Activated CD8-positive, alpha-beta memory T cell treated with anti-CD3 and anti-CD28 coated beads, Interleukin-2, amount 50 U/mL, for 24 hours (primary cell): ENCODE results near the gene PYY.

Source experiments
- DNase-seq: peaks from one replicate; pipeline ENCODE4 v3.0.0-alpha.2; 2020; ENCODE audit errors: extremely low read depth

The PYY gene

GRCh38 chr17:43916385-43916784 lies 37.4 kb downstream of the PYY start:
- DNase-seq, result no peak

- no peak for DNase-seq
Measured at GRCh38 chr17:43915559-43915958, 38.2 kb downstream of the PYY start.

- DNase-seq, result no peak
Measured at GRCh38 chr17:43914451-43914850, 39.3 kb downstream of the PYY start.

DNA sequence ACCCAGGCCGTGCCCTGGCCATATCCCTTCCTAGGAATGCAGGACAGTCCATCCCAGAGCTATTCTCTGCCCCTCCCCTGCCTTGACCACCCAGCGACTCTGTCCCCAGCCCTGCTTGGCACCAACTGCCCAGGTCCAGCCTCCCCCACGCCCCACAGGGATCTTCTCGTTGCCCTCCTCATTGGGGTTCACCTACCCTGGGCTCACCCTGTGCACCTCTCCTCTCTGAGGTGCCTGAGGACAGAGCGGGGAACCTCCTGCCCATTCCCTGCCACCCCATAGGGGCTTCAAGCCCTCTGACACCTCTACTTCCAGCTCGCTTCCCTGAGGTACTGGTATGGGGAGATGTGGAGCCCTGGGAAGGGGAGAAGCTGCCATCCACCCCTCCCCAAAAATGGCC lies 40.2 kb downstream of the PYY start:
- DNase-seq, result no peak

DNA sequence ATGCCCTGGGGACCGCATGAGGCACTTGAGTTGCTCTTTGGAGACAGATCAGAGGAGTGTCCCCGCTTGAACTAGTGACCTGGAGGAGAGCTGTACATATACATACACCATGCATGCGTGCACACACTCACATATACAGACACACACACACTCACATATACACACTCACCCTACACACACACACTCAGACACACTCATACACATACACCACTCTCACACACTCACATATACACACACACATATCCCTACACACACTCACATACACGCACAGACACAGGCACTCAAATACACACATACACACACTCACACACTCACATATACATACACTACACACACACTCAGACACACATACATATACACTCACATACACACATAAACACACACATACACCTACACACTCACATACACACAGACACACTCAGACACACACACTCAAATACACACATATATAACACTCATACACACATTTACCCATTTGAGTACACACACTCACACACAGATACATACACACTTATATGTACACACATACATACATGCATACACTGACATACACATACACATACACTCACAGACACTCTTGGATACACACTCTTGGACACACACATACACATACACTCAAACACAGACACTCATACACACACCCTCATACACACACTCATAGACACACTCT lies 41.0 kb downstream of the PYY start:
- DNase-seq, result no peak

DNA sequence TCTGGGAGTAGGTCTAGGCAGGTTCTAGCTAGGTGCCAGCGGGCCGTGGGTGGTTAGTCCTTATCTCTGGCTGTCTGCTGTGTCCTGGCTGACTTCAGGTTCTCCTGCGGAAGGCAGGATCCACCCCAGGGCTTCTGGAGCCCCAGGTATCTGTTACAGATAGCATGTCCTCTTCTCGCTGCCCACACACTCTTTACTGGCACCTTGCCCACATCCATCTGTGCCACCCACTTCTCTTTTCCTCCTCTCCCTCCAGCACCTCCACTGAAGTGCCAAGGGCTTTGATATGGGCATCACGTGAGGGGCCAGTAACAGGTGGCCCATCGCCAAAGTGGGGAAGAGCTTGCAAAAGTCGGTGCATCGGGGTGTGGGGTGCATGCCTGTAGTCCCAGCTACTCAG lies 41.8 kb downstream of the PYY start:
- no peak for DNase-seq

DNA sequence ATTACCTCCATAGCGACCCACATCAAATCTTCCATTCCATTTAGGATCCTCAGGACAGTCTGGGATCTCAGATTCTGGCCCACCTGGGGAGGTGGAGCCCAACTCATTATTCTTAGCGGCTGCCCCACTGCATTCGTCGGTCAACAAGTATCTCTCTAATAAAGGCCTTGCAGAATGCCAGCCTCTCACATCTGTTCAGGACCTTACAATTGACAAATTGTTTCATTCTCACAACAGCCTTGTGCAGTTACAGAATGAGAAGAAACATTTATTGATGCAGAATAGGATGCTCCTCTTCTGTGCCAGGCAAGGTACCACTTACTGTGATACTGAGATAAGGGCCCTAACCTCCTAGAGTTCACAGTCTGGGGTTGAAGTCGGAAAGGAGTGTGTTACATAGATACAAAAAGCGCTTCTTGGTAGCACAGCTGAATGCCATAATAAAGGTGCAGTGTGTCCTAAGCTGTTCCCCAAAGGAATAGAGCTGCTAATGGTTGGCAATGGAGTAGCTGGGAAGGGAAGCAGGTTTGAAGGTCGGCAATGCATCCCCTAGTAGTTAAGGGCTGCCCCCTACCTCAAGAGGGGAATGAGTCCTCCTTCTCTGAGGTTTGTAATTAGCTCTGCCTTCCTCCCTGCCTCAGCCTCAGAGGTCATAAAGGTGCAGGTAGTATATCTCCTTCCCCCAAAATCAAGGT lies 44.1 kb downstream of the PYY start:
- no peak for DNase-seq

DNA sequence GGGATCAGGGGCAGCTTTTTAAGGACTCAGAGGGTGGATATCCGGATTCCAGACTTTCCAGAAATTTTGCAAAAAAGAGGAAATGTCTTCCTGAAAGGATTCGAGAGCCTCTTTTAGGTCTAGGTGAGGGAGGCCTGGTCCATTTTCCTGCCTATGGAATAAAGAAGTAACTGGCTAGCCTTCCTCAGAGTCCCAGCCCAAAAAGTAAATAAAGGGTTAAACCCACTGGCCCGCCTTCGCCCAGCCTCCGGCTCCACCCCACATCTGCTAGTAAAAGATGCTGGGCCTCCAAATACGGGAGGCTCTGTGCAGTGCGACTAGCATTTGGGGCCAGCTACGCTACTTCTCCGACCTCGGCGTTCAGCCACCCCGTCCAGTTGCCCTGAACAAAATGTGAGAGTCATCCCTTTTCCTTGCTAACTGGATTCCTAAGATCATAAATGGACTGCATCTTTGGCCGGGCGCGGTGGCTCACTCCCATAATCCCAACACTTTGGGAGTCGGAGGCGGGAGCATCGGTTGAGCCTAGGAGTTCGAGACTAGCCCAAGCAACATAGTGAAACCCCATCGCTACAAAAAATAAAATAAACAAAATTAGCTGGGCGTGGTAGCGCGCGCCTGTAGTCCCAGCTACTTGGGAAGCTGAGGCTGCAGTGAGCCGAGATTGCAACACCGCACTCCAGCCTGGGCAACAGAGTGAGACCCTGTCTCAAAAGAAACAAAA lies 45.6 kb downstream of the PYY start:
- no peak for DNase-seq

DNA sequence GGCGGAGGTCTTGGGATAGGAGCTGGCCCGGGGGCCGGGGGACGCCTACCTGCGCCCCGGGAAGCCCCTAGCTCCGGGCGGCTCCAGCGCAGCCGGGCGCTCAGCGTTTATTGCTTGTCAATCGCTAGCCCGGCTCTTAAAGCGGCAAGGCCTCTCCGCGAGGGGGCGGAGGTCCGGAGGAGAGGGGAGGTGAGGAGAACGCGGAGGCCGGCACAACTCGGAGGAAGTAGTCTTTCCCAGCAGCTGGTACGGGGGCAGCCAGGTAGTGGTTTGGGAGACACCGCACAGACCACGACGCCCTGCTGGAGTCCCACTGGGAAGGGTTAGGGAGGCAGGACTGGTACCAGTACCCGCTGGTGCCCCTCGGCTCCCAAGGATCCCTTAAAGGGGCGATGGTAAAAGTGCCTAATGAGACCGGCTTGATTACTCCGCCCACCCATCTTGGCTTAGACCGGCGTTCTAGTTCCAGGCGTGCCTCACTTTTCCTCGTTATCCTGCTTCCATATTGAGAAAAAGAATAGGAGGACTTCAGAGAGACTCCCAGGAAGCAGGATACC lies 46.2 kb downstream of the PYY start, which contains the start of gene MPP2:
Gene MPP2 (minus strand): TSS at position 112 of the 557 bp plus-strand sequence. CDS start 3,076 bp downstream, outside the sequence.
- no peak for DNase-seq

GRCh38 chr17:43906951-43907424 lies 46.8 kb downstream of the PYY start:
- no peak for DNase-seq

DNA sequence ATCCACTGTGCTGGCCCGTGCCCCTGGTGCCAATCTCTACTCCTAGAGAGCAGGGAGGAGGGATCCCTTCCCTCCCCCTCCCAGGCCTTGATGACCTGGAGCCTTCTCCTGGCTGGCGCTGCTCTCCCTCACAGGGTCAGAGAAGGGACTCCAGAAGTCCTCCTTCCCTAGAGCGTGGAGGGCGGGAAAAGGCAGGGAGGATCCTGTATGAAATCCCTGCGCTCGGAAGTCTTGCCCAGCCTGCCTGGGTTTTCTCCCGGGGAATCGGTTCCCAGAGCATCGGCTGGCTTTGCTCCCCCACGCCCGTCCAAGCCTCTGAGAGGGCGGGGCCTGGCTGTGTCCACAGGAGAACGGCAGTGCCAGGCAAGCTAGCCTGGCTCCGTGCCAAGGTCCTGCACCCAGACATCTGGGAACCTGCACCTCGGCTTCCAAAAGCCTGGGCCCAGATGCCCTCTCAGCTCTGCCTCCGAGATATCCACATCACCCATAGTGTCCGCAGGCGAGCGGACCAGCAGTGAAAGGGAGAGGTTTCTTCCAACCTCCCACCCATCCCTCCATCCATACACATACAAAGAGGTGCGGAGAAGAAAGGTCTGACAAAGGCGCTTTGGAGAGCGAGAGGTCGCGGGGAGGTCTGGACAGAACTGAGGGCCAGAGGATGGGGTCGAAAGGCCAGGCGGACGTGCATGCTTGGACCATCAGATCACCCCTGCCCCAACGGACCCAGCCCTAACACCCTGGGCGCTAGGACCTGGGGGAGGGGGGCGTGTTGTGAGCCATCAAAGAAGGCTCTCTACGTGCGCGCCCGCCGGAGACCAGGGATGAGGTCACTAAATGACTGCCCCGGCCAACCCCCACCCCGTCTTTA lies 47.5 kb downstream of the PYY start:
- DNase-seq, result no peak

DNA sequence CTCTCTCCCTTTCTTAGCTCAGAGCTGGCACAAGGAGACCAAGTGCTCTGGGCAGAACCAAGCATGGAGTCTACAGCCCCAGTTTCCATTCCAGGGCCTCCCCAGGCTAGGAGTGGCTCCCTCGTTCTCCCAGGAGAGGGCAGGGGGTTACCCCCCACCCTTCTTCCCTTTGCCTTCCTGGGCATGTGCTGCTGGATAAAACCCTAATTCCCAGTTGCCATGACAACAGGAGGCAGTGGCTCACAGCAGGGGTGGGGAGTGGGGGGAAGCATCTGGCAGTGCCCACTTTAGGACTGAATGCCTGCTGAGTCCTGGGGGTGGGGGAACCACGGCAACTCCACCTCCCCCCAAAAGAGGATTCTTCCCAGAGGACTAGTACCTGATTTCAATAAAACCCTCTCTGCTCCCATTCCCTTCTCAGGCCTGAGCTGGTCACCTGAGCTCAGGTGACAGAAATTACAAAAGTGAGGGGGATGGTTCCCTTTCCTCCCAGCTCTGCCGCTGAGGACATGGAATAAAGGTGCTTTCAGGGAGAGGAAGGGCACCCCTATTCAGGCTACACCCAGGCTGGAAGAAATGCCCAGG lies 48.2 kb downstream of the PYY start:
- no peak for DNase-seq
